LNCaP clone FGC (cell line): ENCODE data around the gene BORCS8.
"Not testable (repeated sequence)": the region's sequence is repeated elsewhere in the genome, so short reads cannot be mapped to it uniquely, and the experiment has no call there.

ENCODE experiments used
- DNase-seq: peaks from one replicate; pipeline ENCODE4 v3.0.0-alpha.2; 2011; ENCODE audit warnings: low read depth
- H3K4me3 ChIP-seq: 2 replicates; pipeline ENCODE4 v1.5.1; 2011; ENCODE audit warnings: mild to moderate bottlenecking, low read depth, low read length, control low read depth
- CTCF ChIP-seq: IDR thresholded peaks from 2 replicates; pipeline ENCODE4 v1.5.1; 2012; ENCODE audit warnings: mild to moderate bottlenecking; ENCODE audit not compliant: control insufficient read depth, insufficient read depth; ENCODE audit errors: extremely low read depth

BORCS8 gene

GRCh38 chr19:19157808-19158207 is 34.1 kb downstream of the BORCS8 start:
- no peak for DNase-seq
- TF ChIP-seq CTCF, result no peak
- H3K4me3 ChIP-seq, result no peak overlapping the region

- no peak overlapping the region for H3K4me3 ChIP-seq
- no peak for TF ChIP-seq CTCF
- DNase-seq, result no peak
Measured at GRCh38 chr19:19155495-19156219, 36.3 kb downstream of the BORCS8 start.

- no peak overlapping the region for H3K4me3 ChIP-seq
- DNase-seq, result no peak
- no peak for TF ChIP-seq CTCF
Measured at GRCh38 chr19:19154768-19155494, 37.0 kb downstream of the BORCS8 start.

GRCh38 chr19:19152668-19153384 is 39.1 kb downstream of the BORCS8 start:
- no peak for DNase-seq
- no peak overlapping the region for H3K4me3 ChIP-seq
- TF ChIP-seq CTCF, result no peak

GRCh38 chr19:19151418-19151817 is 40.5 kb downstream of the BORCS8 start:
- TF ChIP-seq CTCF, result no peak
- DNase-seq, result no peak
- H3K4me3 ChIP-seq, result no peak overlapping the region

- H3K4me3 ChIP-seq, result no peak overlapping the region
- no peak for DNase-seq
- no peak for TF ChIP-seq CTCF
Measured at GRCh38 chr19:19149435-19149834, 42.5 kb downstream of the BORCS8 start.

GRCh38 chr19:19148504-19148903 is 43.4 kb downstream of the BORCS8 start:
- not testable (repeated sequence) for H3K4me3 ChIP-seq, DNase-seq
